GM19239 (cell line): Measurements from ENCODE around the gene KCNK5.

ENCODE experiments used
- DNase-seq: peaks from one replicate; pipeline ENCODE4 v3.0.0; 2011; ENCODE audit warnings: low spot score; ENCODE audit not compliant: insufficient read length
- FAIRE-seq: peaks from 2 replicates; lab custom pipeline; 2011; peaks lifted over from hg19 to GRCh38; lab: Jason Lieb, UNC

Gene KCNK5

DNA sequence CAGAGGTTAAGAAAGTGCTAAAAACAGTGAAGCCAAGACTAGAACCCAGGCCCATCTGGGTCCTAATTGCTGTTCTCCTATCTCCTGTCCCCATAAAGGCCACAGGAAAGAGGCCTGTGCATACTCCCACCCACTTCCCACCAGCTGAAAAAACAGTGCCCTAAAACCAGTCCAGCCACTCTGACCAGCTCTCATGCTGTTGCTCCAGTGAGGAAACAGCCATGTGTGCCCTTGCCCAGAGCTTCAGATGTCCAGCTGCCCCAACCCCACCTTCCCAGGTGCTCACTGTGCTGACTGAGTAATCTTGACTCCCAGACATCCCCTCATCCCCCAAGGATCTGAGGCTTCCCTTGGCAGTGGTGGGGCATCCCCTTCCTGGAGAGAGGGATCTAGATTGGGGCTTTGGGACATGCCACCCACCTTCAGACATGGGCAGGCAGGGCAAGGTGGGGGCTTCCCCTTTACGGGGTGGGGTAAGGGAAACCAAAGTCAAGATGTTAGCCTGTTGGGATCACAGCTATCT, 28.7 kb downstream of the KCNK5 start:
- no peak for FAIRE-seq
- no peak for DNase-seq

DNA sequence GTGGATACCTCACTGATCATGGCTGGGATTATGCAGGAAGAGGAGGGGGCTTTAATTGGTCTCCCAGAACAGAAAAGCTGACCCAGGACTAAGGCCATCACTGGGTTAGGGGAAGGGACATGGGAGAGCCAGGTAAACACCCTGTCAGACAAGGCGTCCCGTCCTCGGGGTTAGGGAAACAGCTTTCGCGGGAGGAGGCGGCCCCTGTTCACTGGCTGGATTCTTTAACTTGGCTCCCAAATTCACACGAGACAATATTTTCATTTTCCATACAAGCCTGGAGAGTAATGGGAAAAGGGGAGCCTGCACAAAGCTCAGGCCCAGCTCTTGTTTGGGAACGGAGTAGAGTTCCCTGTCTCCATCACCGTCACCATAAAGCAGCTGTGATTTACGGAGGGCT, 29.3 kb downstream of the KCNK5 start:
- no peak for DNase-seq
- FAIRE-seq: no peak

- no peak for FAIRE-seq
- DNase-seq: no peak
Observed at GRCh38 chr6:39199231-39199940, 29.9 kb downstream of the KCNK5 start.

DNA sequence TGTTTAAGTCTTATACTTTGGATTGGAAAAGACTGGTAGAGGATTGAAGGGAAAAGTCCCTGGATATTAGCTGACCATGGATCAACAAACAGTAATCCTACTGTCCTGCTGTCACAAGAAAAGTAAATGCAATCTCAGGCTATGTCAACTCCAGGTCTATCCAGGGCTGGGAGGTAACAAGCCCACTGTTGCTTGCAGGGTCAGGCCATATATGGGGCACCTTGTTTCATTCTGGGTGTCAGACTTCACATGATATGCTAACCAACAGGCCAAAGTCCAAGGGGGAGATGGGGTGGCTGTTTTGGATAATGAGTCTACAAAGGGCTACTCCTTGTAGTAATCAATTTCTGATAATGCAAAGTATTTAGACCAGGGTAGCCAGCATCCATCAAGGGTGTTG, 30.7 kb downstream of the KCNK5 start:
- DNase-seq: no peak
- no peak for FAIRE-seq

DNA sequence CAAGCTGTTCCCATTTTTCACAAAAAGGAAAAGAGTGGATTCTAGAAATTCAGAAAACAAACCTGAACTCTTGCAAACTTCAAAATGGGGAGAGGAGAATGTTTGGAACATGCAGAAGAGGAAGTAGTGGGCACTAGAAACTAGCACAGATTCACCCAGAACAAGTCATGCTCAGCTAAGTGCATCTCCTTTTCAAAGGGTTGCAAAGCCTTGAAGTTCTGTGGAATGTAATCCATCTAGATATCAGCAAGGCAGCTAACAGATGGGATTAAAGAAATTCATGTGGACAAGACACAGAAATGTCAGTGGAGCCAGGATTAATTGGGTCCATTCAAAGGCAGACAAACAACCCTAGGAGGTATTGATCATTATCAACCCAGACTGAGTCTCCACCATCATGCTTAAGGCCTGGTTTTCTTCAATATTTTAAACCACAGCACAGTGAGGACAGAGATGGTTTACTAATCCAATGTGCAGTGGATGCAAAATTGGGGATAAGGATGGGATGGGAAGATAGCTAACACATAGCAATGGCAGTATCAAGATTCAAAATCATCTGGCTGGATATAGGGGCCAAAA, 31.3 kb downstream of the KCNK5 start:
- FAIRE-seq (peak; percentile 82), DNase-seq (no peak)

- no peak for DNase-seq
- no peak for FAIRE-seq
Observed at GRCh38 chr6:39197521-39197920, 31.8 kb downstream of the KCNK5 start.

DNA sequence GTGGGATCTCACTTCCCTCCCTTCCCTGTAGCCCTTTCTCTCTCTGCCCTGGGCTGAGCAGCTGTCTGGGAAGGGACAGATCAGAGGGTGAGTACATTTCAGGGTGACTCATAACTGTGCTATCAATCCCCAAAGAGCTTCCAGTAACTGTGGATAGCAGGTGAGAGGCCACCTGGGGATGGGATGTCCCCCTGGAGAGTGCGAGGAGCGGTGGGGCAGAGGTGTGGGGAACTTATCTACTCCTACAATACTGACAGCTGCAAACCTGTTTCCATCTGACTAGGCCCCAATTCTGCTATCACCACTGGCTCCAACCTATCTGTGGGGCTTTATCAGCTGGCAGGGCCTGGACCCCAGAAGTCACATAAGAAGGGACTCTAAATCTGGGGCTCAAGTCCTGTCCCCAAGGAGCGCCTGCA, 32.6 kb downstream of the KCNK5 start:
- FAIRE-seq: no peak

GRCh38 chr6:39195792-39196385, 33.4 kb downstream of the KCNK5 start:
- DNase-seq: no peak
- FAIRE-seq: no peak

More for the DNA sequence above, 32.6 kb downstream of the KCNK5 start:
- no peak for DNase-seq

GRCh38 chr6:39194466-39194865, 34.8 kb downstream of the KCNK5 start:
- FAIRE-seq: no peak
- no peak for DNase-seq

DNA sequence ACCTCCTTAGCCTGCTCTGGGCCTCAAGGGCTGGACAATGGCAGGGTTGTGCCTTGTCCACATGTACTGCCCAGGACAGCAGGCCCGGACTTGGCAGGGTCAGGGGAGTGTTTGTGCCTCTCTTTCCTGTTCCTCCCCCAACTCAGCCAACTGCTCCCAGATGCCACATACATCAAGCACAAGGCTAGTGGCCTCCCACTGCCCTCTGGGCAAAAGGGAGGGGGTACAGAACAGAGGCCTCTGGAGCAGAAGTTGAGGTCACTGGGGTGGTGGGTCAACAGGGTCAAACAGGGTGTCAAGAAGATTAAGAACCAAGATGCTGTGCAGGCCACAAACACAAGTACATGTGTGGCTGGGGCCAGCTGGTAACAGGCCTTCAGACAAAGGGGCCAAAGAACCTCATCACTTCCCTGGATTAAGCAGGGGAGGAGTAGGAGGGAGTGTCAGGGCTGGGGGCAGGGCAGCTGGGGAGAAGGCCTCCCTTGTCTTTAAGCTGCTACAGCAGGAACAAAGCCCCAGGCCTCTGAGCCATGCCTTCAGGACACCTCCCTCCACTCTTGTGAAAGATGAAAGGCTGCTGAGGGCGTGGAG, 36.0 kb downstream of the KCNK5 start:
- DNase-seq: no peak
- no peak for FAIRE-seq

DNA sequence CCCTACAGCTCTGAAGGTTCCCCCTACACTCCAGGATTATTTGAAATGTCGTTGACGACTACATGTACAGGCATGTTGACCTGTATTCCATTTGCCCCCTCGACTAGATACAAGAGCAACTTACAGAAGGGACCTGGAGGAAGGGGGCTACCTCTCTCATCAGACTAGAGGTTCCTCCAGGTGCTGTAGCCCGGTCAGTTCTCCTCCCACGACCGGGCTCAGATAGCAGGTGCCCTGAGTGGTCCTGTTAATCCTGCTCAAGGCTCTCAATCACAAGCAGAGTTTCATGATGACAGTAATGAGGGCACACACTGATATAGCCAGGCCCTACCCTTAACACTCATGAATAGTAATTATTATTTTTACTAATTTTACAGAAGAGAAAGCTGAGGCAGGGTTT, 36.5 kb downstream of the KCNK5 start:
- no peak for FAIRE-seq

GRCh38 chr6:39191236-39191930, 37.9 kb downstream of the KCNK5 start:
- DNase-seq: no peak

More for the DNA sequence above, 36.5 kb downstream of the KCNK5 start:
- DNase-seq: no peak

GRCh38 chr6:39190545-39191235, 38.6 kb downstream of the KCNK5 start:
- DNase-seq (no peak), FAIRE-seq (no peak)

More at GRCh38 chr6:39191236-39191930, 37.9 kb downstream of the KCNK5 start:
- FAIRE-seq: no peak

DNA sequence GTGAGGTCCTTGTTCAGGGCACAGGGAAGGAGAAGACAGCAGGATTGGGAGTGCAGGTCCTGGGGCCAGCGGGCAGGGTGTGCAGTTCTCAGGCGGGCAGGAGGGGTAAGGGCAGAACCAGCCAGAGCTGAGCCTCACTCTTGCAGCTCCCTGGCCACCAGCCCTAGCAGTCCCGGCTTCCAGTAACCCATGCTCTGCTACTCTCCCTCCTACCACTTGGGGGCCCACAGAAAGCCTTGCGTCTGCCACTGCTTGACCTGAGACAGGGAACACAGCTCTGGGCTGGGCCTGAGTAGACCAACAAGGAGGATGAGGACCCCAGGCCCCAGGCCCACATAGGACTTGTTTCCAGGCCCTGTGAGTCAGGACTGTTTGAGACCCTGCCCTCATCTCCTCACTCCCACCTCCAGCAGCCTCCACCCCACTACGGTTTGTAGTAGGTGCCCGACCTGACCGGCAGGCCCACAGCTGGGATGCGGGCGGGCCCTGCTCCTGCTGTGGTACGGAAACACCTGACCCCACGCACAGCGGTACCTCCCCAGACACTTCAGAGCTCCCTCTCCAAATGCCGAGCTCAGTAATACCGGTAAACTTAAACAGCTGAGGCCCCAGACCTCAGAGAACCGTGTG, 39.2 kb downstream of the KCNK5 start:
- peak; percentile 4 for FAIRE-seq
- no peak for DNase-seq

DNA sequence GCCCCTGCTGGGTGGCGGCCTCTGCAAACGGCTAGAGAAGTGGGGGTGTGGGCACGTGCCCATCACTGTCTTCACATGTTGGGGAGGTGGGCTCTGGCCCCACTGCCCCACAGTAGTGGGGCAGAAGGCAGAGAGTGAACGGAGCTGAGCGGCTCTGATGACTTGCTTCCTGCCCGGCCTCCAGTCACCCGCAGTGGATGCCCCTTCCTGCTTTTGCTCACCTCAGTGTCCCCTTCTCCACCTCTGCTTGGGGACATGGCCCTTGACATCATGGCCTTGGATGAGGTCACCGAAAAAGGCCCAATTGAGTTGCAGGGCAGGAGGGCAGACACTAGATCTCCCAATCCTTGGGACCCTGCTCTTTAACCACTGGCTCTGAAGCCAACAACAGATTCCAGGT, 40.1 kb downstream of the KCNK5 start:
- FAIRE-seq: no peak
- no peak for DNase-seq

DNA sequence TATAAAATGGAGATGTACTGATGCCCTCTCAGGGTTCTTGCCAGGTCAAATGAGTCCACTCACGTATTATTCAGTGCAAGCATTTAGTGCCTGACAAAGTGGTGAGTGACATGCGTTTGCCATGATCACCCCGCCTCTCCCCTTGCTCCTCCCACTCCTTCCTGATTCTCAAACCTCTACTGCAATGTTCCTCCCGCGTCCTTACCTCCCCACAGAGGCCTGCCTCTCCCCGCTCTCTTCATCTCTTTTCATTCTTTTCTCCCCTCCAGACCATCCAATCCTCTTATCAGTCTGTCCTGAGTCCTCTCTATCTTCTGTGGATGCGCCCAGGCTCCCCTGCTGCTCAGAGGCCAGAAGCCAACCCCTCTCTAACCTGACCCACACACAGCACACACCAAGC, 40.7 kb downstream of the KCNK5 start:
- FAIRE-seq (no peak), DNase-seq (no peak)

GRCh38 chr6:39188098-39188450, 41.2 kb downstream of the KCNK5 start:
- DNase-seq (no peak), FAIRE-seq (no peak)

DNA sequence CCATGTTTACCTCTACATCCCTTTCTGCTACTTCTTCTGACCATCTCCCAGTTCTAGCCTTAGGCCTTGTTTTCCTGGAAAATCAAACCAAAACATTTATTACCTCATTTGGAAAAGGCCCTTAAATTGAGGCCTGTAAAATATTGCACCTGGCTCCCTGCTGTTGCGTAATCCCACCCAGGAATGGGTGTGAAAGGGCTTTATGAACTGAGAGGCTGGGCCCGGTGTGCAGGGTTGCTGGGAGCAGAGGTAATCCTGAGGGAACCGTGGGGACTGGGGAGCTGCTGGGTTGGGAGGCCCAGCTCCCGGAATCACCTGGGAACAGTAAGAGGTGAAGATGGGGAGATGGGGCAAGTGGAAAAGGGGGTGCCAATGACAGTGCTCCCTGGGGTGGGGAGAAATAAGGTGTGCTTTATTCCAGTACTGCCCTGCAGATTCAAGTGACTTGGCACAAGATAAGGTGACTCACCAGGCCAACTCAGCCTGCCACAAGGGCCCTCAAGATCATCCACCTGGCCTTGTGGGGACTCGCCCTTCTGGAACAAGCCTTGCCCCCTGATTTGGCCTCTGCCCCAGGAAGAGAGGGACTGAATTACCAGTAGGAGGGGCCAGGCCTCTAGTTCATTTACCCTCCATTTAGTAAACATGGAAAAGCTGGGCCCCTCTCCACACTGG, 44.2 kb downstream of the KCNK5 start:
- no peak for FAIRE-seq
- DNase-seq: no peak

- FAIRE-seq: no peak
- no peak for DNase-seq
Observed at GRCh38 chr6:39182604-39183003, 46.7 kb downstream of the KCNK5 start.
